HG02588 (cell line): Measurements from ENCODE around the gene ADAMTS16.

Source experiments
- ATAC-seq: cut with Tn5 transposase; IDR thresholded peaks from one replicate; pipeline ENCODE4 v1.9.1; 2021; ENCODE audit warnings: mild to moderate bottlenecking, moderate library complexity; ENCODE audit not compliant: unreplicated experiment

The ADAMTS16 gene

DNA sequence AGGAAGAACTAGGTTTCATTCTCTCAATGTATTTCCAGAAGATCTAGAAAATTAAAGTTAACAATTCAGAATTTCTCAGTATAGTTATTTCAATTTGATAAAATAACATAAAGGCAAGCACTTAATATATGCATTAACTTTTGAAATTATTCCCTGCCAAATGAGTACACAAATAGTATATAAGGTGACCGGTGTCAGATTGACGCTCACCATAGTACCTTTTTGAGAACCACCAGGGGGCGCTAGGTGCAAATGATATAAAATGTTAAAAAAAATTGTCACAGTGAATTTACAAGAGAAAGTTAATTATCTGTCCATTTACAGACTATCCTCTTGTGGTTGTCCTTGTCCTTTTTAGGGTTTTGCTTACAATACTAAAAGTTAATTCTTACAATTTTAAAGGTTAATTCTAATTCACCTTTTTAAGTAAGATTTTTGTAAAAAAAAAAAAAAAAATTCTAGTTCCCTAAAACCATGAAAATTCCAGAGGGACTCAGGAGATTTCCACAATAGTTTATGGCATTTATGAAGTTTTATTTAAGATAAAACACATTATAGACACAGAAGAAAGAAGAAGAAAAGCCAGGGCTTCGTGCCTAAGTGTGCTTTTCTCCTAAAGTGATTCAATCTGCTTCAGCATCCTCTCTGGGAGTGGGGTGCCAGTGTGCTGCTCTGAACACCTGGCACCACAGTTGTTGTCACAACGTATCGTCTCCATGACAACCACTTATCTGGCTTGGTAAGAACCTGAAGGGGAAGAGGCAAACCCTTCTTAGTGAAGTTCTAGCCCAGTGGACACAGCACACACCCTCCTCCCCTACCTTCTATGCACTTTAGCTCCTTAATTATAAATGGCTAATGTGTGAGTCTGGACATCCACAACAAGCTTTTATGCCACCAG lies 1.7 kb downstream of the ADAMTS16 start:
- no peak for ATAC-seq

DNA sequence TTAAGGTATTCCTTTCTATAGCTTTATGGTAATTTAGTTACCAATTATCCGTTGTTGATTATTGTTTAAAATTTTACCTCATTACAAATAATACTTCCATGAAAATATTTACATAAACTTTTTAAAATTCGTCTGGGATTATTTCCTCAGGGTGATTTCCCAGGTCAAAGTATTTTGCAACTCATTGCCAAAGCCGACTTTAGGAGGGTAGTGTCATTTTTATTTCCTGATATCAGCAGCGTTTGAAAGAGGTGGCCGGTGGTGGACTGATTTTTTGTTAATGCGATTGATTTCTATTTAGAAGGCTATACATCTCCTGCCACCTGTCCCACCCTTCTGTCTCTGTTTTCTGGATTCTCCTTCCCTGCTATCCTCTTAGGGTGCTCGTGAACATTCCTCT lies 4.3 kb downstream of the ADAMTS16 start:
- no peak for ATAC-seq

DNA sequence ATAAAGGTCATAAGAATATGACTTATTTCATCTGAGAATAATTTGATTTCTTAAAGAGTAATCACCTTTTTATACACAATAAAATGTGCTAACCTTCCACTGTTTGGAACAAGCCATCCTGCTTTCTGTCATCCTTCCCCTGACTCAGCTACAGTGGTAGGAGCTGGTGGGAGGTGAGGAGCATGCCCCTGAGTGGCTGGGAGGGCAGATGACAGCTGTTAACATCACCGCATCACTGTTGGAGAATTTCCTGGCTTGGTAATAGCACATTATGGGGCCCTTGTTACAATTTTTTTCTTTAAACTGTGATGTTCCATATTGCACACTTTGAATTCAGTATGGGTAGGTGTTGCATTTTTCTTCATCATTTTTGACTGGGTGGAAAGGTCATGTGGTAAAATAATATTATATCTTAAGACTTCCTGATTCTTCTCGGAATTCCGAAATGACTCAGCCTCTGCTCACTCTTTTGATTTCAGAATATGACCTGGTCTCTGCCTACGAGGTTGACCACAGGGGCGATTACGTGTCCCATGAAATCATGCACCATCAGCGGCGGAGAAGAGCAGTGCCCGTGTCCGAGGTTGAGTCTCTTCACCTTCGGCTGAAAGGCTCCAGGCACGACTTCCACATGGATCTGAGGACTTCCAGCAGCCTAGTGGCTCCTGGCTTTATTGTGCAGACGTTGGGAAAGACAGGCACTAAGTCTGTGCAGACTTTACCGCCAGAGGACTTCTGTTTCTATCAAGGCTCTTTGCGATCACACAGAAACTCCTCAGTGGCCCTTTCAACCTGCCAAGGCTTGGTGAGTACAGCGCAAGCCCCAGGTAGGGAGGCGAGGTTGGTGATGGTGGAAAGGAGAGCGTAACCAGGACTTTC lies 5.8 kb downstream of the ADAMTS16 start:
- ATAC-seq = no peak

DNA sequence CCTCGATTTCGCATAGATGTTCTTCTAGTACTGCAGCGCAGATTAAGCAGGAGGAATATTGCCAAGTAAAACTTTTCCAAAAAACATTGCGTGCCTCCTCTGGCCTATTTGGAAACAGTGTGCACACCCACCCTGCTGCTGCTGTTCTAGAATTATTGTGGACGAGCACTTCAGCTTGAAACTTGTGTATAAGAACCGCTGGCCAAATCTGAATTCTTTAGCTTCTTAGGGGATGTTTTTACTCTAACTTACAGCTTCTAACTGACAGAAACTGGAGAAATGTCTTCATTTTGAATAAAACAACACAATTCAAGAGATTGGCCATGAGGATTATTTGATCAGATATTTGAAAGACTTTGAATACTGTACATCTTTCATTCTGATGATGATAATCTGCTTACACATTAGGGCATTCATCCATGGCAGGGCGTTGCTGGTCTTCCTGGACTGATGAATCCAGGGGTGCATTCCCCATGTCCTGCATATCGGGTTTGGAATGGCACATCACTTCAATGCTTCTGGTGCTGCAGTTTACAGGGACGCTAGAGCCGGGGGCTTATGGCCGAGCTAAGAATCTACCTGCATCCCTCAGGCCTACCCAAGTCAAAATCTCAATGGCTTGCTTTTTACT lies 6.5 kb downstream of the ADAMTS16 start:
- ATAC-seq = no peak

DNA sequence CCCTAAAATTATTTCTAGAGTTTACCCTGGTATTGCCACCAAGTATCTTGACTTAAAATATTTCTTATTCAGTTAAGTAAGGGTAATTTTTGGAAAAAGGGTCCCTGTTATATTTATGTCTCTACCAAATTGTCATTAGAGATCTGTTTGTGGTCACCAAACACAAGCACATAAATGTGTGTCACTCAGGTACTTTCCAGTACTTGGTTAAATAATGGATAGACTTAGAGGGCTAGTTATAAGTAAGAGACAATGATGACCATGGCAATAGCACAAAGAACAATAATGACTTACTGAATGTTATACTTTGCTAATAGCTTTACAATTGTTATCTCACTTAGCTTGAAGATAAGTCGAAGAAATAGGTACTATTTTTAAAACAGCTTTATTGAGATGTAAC lies 9.0 kb downstream of the ADAMTS16 start:
- no peak for ATAC-seq

DNA sequence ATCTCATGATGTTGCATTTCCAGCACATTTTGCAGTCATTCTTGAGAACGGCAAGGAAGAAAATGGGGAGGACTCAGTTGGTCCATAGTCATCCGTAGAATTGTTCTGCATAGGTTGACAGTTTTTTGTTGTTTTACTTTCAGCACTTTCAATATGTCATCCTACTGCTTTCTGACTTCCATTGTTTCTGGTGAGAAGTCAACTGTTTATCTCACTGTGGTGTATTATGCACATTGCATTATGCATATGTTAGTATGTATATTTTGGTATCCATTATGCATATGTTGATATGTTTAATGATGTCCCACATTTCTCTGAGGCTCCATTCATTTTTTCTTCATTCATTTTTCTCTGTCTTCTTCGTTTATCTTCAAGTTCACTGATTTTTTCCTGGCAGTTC lies 10.5 kb downstream of the ADAMTS16 start:
- ATAC-seq = no peak

DNA sequence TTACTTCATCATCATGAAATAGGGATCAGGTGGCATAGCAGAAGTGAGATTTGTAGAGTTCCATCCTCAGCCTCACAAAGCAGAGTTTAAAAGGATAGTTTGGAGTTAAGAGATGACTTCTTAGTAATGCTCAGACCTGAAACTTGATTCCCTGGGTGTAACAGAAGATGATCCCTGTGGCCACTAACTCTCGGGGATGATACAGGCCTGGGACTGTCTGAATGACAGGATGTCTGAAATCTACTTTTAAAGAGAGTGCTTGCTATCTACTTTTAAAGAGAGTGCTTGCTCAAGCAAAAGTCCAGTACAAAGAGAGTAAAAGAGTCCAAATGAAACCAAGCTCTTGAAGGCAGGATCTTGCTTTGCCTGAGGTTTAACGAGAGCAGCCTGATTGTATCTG lies 14.6 kb downstream of the ADAMTS16 start:
- ATAC-seq = no peak

DNA sequence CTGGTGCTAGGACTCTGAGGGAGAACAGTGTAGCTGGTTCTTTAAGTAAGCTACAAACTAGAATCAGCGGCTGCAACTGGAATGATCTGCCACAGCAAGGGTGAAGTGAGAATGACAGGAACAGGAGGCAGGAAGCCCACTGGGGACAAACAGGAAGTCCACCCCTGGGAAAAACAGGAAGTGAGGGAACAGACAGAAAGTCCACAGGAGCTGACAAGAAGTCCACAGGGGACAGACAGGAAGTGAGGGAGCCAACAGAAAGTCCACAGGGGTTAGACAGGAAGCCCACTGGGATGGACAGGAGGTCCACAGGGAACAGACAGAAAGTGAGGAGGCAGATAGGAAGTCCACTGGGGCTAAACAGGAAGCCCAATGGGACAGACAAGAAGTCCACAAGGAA lies 15.5 kb downstream of the ADAMTS16 start:
- no peak for ATAC-seq

DNA sequence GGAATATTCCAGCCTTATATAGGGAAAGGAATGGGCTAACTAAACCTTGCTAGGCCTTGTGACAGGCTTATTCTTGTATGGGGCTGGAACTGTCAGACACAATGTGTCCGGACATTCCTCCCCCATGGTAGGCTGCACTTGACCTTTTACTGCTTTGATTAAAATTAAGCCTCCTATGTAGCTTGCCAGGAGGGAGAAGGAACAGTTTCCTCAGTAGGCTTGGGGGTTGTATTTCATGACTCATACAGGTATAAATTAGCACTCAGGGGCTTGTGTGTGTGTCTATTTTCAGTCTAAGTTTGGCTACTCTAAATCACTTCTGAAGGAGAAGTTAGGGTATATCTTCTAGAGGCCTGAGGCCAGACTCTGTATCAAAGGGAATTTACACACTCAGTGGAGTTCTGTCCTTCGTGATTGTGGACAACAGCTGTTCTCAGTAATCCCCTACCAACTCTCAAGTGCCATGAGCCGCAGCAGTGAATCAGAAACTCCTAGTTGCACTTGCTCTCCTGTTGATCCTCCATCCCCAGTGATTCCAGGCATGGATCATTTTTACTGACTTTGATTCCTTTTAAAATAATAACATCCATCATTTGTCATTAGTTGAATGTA lies 16.4 kb downstream of the ADAMTS16 start:
- ATAC-seq = no peak

DNA sequence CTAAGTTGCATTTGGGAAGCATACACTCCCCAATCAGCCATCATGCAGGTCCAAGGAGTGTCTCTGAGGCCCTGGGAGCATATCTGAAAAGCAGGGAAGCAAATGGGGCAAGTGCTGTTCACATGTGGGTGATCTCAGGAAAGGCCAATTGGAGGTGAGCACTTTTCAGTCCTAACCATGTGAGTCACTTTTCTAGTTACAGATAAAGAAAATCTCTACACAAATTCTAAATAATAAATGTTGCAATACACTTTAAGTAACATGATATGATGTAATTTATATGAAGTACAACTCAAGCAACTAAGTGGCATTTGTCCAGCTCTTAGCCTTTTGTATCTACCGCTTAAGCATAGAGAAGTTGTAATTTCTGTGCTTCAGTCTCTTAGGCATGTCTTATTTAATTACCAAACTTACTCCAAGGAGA lies 18.4 kb downstream of the ADAMTS16 start:
- ATAC-seq = no peak

DNA sequence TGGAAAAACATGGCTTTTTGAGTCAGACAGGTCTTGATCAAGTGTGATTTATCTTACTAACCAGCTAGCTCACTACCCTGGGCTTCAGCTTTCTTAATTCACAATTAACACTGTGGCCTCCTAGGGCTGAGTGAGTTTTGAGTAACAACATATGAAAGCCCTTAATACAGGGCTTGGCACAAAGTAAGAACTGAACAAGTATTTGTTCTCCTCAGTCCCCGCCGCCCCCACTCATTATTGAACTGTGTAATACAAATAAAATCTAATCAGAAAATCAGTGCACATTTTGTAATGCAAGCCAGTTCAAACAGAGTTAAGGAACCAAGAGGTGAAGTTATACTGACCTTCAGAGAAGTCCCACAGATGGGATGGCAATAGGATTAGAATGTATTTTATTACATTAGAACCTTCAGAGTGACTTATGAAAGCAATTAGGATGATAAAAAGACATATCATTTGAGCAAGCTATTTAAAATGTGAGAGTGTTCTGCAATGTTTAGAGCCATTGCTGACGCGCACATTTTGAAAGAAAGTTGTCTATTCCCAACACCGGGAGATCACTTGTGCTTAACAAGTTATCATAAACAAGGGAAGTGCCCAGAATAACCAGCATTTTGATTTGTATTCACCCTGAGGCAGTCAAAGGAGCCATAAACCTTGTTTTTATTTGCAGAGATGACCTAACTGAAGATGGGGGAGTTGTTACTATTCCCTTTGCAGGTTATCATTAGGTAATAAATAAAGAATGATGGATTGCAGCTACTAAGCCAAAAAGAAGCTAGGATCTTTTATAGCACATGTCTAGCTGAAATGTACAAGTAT lies 19.4 kb downstream of the ADAMTS16 start:
- ATAC-seq = no peak

DNA sequence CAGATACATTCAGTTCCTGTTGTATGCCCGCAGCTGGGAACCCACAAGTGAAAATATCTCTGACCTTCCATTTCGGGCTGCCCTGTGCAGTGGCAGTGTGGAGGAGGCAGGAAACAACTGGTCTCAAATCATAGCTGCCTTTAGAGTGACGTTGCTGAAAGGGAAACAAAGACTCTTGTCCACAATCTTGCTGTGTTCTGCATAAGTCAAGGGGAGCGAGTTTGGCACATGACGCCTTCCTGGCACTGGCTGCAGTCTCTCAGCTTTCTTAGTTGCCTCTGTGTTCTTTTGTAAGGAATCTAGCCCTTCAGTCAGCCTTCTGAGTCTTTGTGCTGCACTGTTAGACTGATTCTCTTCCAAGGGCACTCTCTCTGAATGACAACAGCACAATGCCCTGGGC lies 24.0 kb downstream of the ADAMTS16 start:
- ATAC-seq = no peak

DNA sequence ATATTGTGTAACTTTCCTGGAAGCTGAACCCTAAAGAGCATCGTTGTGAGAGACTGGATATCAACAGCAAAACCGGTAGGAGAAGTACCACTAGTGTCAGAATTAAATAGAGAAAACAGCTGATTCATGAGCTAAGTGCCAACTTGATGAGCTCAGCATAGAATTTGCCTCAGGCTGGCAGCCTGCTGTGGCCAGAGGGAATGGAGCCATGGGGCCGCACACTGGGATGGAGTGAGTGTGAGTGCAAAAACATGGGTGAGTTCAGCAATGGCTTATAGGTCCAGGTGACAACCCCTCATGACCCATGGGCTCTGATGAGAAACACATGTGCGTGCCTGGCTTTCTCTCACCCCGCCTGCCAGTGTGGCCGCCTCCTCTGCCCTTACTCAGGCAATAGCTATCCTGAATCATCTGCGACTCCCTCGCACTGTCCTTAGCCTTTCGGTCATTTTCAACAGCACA lies 25.4 kb downstream of the ADAMTS16 start:
- no peak for ATAC-seq

DNA sequence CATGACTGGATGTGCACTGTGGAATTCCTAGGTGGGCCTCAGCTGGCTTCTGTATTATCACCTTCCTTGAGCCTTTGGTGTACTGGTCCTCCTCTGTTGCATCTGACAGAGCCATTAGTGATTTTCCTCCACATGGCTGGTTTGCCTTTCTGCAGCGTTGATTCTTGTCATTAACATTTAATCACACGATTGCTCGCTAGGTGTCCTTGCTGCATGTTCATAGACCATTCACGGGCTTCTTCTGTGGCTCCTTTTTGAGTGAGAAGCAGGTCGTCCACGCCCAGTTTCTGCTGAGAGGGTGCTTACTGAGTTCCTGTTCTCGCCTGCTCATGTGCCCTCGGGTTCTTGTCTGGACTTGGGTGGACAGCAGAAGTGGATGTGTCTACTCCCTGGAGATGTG lies 29.3 kb downstream of the ADAMTS16 start:
- ATAC-seq = no peak

DNA sequence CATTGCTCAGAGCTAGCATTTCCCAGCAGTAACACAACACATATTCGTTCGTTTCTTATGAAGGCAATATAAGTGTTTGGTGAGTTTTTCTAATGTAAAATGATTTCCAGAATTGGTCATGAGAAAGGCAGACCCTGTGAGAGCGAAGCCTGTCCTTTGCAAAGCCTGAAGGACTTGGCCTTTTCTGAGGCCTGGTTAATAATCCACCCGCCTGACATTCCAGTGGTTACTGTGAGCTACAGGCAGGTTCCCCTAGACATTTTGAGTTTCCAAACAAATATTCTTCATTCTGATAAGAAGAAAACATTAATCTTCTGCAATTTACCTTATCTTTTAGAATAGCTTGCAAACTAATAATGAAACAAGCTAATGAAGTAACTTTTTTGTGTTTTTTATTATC lies 38.0 kb downstream of the ADAMTS16 start:
- no peak for ATAC-seq

DNA sequence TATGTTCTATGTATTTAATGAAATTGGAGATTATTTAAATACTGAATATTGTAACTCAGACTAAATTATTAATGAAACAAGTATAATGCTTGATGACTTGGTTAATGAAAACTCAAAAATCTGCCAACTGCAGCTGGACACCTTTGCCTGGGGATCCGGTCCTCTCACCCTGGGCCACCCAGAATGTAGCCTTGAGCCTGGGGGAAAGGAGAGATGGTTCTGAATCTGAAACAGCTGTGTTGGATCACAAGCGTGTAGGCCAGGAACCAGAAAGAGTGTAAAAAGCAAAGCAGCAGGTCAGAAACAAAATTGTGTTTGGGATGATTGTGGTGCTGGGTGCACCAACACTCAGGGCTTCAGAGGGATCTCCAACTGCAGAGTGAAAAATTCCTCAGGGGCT lies 38.5 kb downstream of the ADAMTS16 start:
- ATAC-seq = no peak

DNA sequence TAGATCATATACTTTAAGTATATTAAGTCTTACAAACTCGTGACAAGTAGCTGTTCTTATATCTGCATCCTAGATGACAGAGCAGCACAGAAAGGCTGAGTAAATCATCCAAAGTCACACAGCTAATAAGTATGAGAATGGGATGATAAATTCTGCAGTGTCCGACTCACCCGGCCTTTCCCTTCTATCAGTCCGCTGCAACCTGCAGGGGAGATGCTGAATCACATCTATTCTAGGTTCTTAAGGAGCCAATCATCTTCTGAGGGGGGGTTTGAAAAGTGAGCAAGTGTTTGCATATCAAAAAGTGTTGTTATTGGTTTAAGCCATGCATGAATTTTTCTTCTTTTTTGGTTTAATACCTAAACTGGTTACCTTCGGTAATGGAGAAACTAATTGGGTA lies 38.9 kb downstream of the ADAMTS16 start:
- no peak for ATAC-seq

DNA sequence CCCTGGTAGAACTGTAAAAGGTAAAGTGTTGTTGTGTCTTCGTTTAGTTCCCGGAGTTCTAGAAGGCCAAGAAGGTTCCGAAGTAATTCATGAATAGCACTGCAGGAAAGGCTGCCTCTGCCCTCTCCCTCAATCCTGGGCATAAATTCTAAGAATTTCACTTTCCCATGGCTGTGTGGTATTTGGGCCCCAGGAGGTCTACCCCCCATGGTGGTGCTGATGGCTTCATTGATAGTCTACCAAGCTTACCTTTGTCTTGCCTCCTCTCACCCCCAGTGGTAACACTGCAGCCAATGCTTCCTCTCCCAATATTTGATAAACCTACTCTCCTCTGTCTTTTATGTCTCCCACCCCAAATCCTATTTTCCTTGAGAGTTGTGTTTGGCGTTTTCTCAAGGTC lies 39.5 kb downstream of the ADAMTS16 start:
- no peak for ATAC-seq

DNA sequence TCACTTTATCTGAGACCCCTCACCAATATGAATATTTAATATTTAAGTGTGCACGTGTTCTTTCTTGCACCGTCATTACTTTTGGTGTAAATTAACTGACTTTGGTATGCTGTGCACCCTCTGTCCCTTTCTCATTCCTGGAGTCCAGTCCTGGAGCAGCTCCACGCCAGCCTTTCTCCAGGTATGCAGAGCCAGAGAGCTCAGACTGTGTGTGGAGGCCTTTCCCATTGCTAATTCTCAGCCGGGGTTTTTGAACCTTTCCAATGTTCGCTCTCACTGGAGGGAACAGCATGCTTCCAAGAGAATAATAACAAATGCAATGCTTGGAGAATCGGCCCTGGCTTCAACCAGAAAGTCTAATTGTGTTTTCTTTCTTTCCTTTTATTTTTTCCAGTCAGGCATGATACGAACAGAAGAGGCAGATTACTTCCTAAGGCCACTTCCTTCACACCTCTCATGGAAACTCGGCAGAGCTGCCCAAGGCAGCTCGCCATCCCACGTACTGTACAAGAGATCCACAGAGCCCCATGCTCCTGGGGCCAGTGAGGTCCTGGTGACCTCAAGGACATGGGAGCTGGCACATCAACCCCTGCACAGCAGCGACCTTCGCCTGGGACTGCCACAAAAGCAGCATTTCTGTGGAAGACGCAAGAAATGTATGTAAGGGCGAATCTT lies 41.7 kb downstream of the ADAMTS16 start:
- ATAC-seq = no peak
